ENCODE measurements around the gene PET100.

GRCh38 chr19:7645656-7646425 is 16.2 kb downstream of the PET100 start:
- TF ChIP-seq CTCF (IDR thresholded peaks at IDR 0.05 in 8 of 11, conservative IDR thresholded peaks at IDR 0.05 in 3 of 11) (no peak), POLR2A (IDR thresholded peaks at IDR 0.05) (no peak)

All from spleen (tissue), 7 donors.